Endodermal cell (in vitro differentiated cells): ENCODE data around the gene CAV3. TPM values are rescaled to one million over a fixed set of nuclear protein-coding genes. Genes with fewer than 3 reads are reported as not detected.

Experiments
- DNase-seq: peaks from one replicate; pipeline ENCODE4 v3.0.0-alpha.2; 2017
- H3K27ac ChIP-seq: 2 replicates; pipeline ENCODE4 v1.5.1; 2013; ENCODE audit warnings: mild to moderate bottlenecking, low read depth, low read length, moderate library complexity
- H3K27me3 ChIP-seq: 2 replicates; pipeline ENCODE4 v1.6.1; 2013; ENCODE audit warnings: mild to moderate bottlenecking, low read length, moderate library complexity; ENCODE audit not compliant: insufficient read depth, control insufficient read depth, poor library complexity, severe bottlenecking
- H3K36me3 ChIP-seq: 2 replicates; pipeline ENCODE4 v1.7.0; 2013; ENCODE audit warnings: mild to moderate bottlenecking, low read length, moderate library complexity; ENCODE audit not compliant: control insufficient read depth, insufficient read depth
- H3K4me1 ChIP-seq: one replicate; pipeline ENCODE4 v1.7.0; 2013; ENCODE audit warnings: low read length; ENCODE audit not compliant: control insufficient read depth, insufficient read depth
- H3K4me3 ChIP-seq: 2 replicates; pipeline ENCODE4 v1.5.1; 2013; ENCODE audit warnings: mild to moderate bottlenecking, low read length, moderate library complexity
- H3K9ac ChIP-seq: 2 replicates; pipeline ENCODE4 v1.6.1; 2013; ENCODE audit warnings: mild to moderate bottlenecking, low read length, moderate library complexity; ENCODE audit not compliant: poor library complexity, severe bottlenecking; ENCODE audit errors: extremely low read depth
- H3K9me3 ChIP-seq: 2 replicates; pipeline ENCODE4 v1.6.1; 2013; ENCODE audit warnings: mild to moderate bottlenecking, low read length, moderate library complexity; ENCODE audit not compliant: control insufficient read depth
- H3K27ac Mint-ChIP-seq: 2 replicates; pipeline ENCODE4 v1.8.0; 2020; ENCODE audit warnings: mixed read lengths
- H3K27me3 Mint-ChIP-seq: 2 replicates; pipeline ENCODE4 v1.8.0; 2021; ENCODE audit warnings: mild to moderate bottlenecking, mixed read lengths; ENCODE audit not compliant: insufficient read depth
- H3K36me3 Mint-ChIP-seq: 2 replicates; pipeline ENCODE4 v1.8.0; 2020; ENCODE audit warnings: low read depth, mixed read lengths
- H3K4me1 Mint-ChIP-seq: 2 replicates; pipeline ENCODE4 v1.8.0; 2020; ENCODE audit warnings: mixed read lengths
- H3K4me3 Mint-ChIP-seq: 2 replicates; pipeline ENCODE4 v1.8.0; 2020; ENCODE audit warnings: mild to moderate bottlenecking, moderate library complexity, mixed read lengths
- H3K9me3 Mint-ChIP-seq: 2 replicates; pipeline ENCODE4 v1.8.0; 2020; ENCODE audit warnings: mild to moderate bottlenecking, mixed read lengths
- WGBS, 2 experiments: methylation state at CpG; one replicate each; pipeline versions ENCODE4 v1.1.5 to v1.1.7; 2013; ENCODE audit warnings: missing lambda C conversion rate in 2 of 2, mixed read lengths in 1 of 2; ENCODE audit not compliant: insufficient coverage in 1 of 2, insufficient read length in 1 of 2; 5-methylcytosine and 5-hydroxymethylcytosine counted together
- total RNA-seq, 2 donors: library from RNA; stranded (reverse); fragmentation: NEBNext Ultra II Directional in 1 of 2; extraction: Animal tissue kit (Norgen Biotek cat#: 25700) in 1 of 2; gene quantifications; 2 replicates in 1 of 2; 3 replicates in 1 of 2; pipeline ENCODE4 v1.2.1, GENCODE V29; 2021
- TF ChIP-seq, protein P1 (sequence below): fragments of 200-600 bp; sonication (generic); conservative IDR thresholded peaks from 2 replicates; pipeline ENCODE4 v1.5.0; 2021; ENCODE audit warnings: antibody characterized with exemption, mild to moderate bottlenecking

CAV3 gene
- total RNA-seq, 2 donors from 2014 or later, result not detected

- H3K27me3 ChIP-seq, result no peaks in the 10 kb centered on the region
- H3K9me3 Mint-ChIP-seq, result peaks cover 9% of the 10 kb centered on the region
- H3K36me3 ChIP-seq, result no peaks in the 10 kb centered on the region
- peaks cover 9% of the 10 kb centered on the region for H3K27me3 Mint-ChIP-seq
- 87 to 95% methylated on average over 6 to 9 of the region's 9 CpGs for WGBS, 2 experiments
- H3K4me1 Mint-ChIP-seq, result peaks cover 20% of the 10 kb centered on the region
- no peak overlapping the region for H3K4me3 ChIP-seq
- no peak for DNase-seq
- no peaks in the 10 kb centered on the region for H3K4me1 ChIP-seq
- no peak overlapping the region for H3K4me3 Mint-ChIP-seq
- H3K9me3 ChIP-seq, result no peaks in the 10 kb centered on the region
- no peaks in the 10 kb centered on the region for H3K36me3 Mint-ChIP-seq
- no peak overlapping the region for H3K27ac Mint-ChIP-seq
- H3K9ac ChIP-seq, result no peak overlapping the region
- no peak overlapping the region for H3K27ac ChIP-seq
- TF ChIP-seq, protein P1, sequence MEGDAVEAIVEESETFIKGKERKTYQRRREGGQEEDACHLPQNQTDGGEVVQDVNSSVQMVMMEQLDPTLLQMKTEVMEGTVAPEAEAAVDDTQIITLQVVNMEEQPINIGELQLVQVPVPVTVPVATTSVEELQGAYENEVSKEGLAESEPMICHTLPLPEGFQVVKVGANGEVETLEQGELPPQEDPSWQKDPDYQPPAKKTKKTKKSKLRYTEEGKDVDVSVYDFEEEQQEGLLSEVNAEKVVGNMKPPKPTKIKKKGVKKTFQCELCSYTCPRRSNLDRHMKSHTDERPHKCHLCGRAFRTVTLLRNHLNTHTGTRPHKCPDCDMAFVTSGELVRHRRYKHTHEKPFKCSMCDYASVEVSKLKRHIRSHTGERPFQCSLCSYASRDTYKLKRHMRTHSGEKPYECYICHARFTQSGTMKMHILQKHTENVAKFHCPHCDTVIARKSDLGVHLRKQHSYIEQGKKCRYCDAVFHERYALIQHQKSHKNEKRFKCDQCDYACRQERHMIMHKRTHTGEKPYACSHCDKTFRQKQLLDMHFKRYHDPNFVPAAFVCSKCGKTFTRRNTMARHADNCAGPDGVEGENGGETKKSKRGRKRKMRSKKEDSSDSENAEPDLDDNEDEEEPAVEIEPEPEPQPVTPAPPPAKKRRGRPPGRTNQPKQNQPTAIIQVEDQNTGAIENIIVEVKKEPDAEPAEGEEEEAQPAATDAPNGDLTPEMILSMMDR, result no peak
Observed at GRCh38 chr3:8727605-8728512, 5.7 kb upstream of the CAV3 start.

DNA sequence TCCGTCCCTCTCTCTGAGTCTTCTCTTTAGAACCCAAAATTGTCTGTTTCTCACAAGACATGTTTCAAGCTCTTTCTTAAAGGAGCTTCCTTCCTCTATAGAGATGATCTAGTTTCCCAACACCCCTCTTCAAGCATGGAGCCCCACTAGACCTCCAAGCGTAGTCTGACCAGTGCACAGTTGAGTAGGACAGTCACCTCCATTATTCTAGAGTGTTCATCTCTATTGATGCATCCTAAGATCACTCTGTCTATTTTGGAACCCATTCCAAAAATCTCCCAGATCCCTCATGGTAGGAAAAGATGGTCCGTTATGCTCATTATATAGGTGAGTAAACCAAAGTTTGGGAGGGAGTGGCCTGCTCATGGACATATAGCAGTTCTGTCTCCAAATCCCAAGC lies 4.1 kb upstream of the CAV3 start:
- no peak overlapping the region for H3K27ac Mint-ChIP-seq
- 94 to 97% methylated on average over 3 of the region's 3 CpGs for WGBS, 2 experiments
- H3K4me1 Mint-ChIP-seq, result peaks cover 12% of the 10 kb centered on the region
- no peak overlapping the region for H3K9ac ChIP-seq
- H3K4me3 Mint-ChIP-seq, result no peak overlapping the region
- H3K4me1 ChIP-seq, result no peaks in the 10 kb centered on the region
- no peaks in the 10 kb centered on the region for H3K36me3 ChIP-seq
- H3K36me3 Mint-ChIP-seq, result no peaks in the 10 kb centered on the region
- no peak overlapping the region for H3K27ac ChIP-seq
- TF ChIP-seq, protein P1, result no peak
- no peak overlapping the region for H3K4me3 ChIP-seq
- H3K9me3 Mint-ChIP-seq, result peaks cover 9% of the 10 kb centered on the region
- DNase-seq, result no peak
- H3K9me3 ChIP-seq, result no peaks in the 10 kb centered on the region
- H3K27me3 ChIP-seq, result no peaks in the 10 kb centered on the region
- H3K27me3 Mint-ChIP-seq, result peaks cover 9% of the 10 kb centered on the region

- no peak overlapping the region for H3K9ac ChIP-seq
- H3K36me3 Mint-ChIP-seq, result no peaks in the 10 kb centered on the region
- no peak overlapping the region for H3K4me3 Mint-ChIP-seq
- H3K4me1 ChIP-seq, result no peaks in the 10 kb centered on the region
- peaks cover 8% of the 10 kb centered on the region for H3K9me3 Mint-ChIP-seq
- no peak overlapping the region for H3K4me3 ChIP-seq
- WGBS, 2 experiments, result 91 to 100% methylated on average over 2 to 3 of the region's 3 CpGs
- H3K27me3 ChIP-seq, result no peaks in the 10 kb centered on the region
- H3K4me1 Mint-ChIP-seq, result peaks cover 7% of the 10 kb centered on the region
- H3K36me3 ChIP-seq, result no peaks in the 10 kb centered on the region
- no peaks in the 10 kb centered on the region for H3K9me3 ChIP-seq
- H3K27ac ChIP-seq, result no peak overlapping the region
- DNase-seq, result no peak
- peaks cover 9% of the 10 kb centered on the region for H3K27me3 Mint-ChIP-seq
- no peak overlapping the region for H3K27ac Mint-ChIP-seq
- TF ChIP-seq, protein P1, result no peak
Observed at GRCh38 chr3:8730656-8731055, 2.9 kb upstream of the CAV3 start.
